PFSK-1 (cell line): ENCODE results near the gene OR10H2.

Source experiments
- POLR2AphosphoS5 ChIP-seq: IDR thresholded peaks from 2 replicates; pipeline ENCODE4 v1.6.1; 2012; ENCODE audit warnings: low read depth, mild to moderate bottlenecking, control low read depth, low read length, moderate library complexity
- SIN3A ChIP-seq: IDR thresholded peaks from 2 replicates; pipeline ENCODE4 v1.6.1; 2012; ENCODE audit warnings: mild to moderate bottlenecking, low read length, moderate library complexity, borderline replicate concordance; ENCODE audit not compliant: insufficient read depth
- TAF1 ChIP-seq: IDR thresholded peaks from 2 replicates; pipeline ENCODE4 v1.6.1; 2012; ENCODE audit warnings: low read length, control low read depth, borderline replicate concordance; ENCODE audit not compliant: insufficient read depth

- TF ChIP-seq POLR2AphosphoS5 (no peak), TAF1 (no peak), SIN3A (no peak)
Observed at GRCh38 chr19:15717809-15718208, 10.0 kb upstream of the OR10H2 start.
